ENCODE measurements around the gene PCSK4.

GRCh38 chr19:1525343-1525742, 35.2 kb upstream of the PCSK4 start:
- TF ChIP-seq CTCF (conservative IDR thresholded peaks at IDR 0.05) (no peak), EZH2 (IDR thresholded peaks at IDR 0.05; ENCODE audit: low read depth) (no peak)
